ENCODE measurements around the gene SS18L1. TPM values are rescaled to one million over a fixed set of nuclear protein-coding genes. Genes with fewer than 3 reads are reported as not detected.

SS18L1 gene
- total RNA-seq, 1 experiment from 2014 or later: 17.9 TPM

DNA sequence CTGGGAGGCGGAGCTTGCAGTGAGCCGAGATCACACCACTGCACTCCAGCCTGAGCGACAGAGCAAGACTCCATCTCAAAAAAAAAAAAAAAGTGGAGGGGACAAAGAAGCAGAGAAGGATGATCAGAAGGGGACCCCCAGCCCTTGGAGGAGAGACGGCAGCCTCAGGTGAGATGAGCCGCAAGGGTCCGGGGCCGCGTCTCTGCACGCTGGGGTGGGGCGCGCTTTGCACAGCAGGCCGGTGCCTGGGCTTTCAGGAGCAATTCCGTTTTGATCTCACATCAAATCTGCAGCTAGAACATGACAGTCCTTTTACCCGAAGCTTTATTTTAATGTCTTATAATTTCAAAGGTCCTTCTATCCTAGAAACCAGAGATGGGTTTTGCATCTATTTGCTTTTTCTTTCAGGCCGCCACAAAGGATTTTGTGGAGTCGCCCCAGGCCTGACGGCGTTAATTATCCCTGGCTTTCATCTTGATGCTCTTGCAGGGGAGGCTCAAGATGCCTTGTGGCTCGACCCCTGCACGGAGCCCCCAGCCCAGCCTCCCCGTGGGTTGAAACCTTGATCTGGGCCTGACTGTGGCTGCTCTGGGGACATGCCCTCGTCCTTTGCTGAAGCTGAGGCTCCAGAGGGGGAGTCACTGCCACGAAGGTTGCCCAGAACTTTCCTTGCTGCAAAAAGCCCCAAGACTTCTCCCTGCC lies 59.3 kb downstream of the SS18L1 start:
- Histone ChIP-seq H3K27me3 (ENCODE audit: low read length) (no peaks in the 10 kb centered on the region), H2AFZ (ENCODE audit: low read length) (no peak overlapping the region), H3K27ac (ENCODE audit: low read length) (peak overlapping the region; percentile 14; the same call in 1 of the 2 replicates), H3K9me3 (ENCODE audit: low read length) (no peaks in the 10 kb centered on the region), H3K4me2 (ENCODE audit: low read length) (peak overlapping the region; percentile 33), H3K36me3 (ENCODE audit: low read depth, low read length) (peaks cover 29% of the 10 kb centered on the region), H3K4me3 (ENCODE audit: low read length) (no peak overlapping the region), H3K9ac (ENCODE audit: low read length) (no peak overlapping the region), H3K9me2 (replicated peaks; ENCODE audit: low read length) (no peaks in the 10 kb centered on the region), H3F3A (ENCODE audit: low read length, unreplicated experiment) (no peaks in the 10 kb centered on the region), H3K4me1 (ENCODE audit: insufficient read depth, low read length) (peaks cover 18% of the 10 kb centered on the region), H4K20me1 (ENCODE audit: low read length) (no peaks in the 10 kb centered on the region), H3K79me2 (ENCODE audit: low read length) (no peaks in the 10 kb centered on the region)
- DNase-seq (no peak), ATAC-seq (no peak; the same call in 1 of the 2 replicates)
- BruUV-seq (replicated peaks): TSS peak; percentile 16
- intact Hi-C loops (cut with micrococcal nuclease): no loop called here
- no peak for TF ChIP-seq EZH2phosphoT487 (IDR thresholded peaks at IDR 0.05; ENCODE audit: borderline replicate concordance, low read length)
- TF ChIP-seq EZH2 (IDR thresholded peaks at IDR 0.05; ENCODE audit: low read length, unreplicated experiment): no peak
- TF ChIP-seq, protein P1, sequence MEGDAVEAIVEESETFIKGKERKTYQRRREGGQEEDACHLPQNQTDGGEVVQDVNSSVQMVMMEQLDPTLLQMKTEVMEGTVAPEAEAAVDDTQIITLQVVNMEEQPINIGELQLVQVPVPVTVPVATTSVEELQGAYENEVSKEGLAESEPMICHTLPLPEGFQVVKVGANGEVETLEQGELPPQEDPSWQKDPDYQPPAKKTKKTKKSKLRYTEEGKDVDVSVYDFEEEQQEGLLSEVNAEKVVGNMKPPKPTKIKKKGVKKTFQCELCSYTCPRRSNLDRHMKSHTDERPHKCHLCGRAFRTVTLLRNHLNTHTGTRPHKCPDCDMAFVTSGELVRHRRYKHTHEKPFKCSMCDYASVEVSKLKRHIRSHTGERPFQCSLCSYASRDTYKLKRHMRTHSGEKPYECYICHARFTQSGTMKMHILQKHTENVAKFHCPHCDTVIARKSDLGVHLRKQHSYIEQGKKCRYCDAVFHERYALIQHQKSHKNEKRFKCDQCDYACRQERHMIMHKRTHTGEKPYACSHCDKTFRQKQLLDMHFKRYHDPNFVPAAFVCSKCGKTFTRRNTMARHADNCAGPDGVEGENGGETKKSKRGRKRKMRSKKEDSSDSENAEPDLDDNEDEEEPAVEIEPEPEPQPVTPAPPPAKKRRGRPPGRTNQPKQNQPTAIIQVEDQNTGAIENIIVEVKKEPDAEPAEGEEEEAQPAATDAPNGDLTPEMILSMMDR (conservative IDR thresholded peaks at IDR 0.05; ENCODE audit: low read depth, low read length): no peak
- ChIA-PET CTCF (no interaction called here), POLR2A (ENCODE audit: unreplicated experiment) (interaction anchor here (0.6 kb wide), 1 partner anchor 96 kb away, joined by 5 read pairs; no protein-coding TSS in a partner anchor)

- Histone ChIP-seq H3K27me3 (ENCODE audit: low read length) (no peaks in the 10 kb centered on the region), H3K36me3 (ENCODE audit: low read depth, low read length) (peaks cover 23% of the 10 kb centered on the region), H3F3A (ENCODE audit: low read length, unreplicated experiment) (no peaks in the 10 kb centered on the region), H3K4me3 (ENCODE audit: low read length) (no peak overlapping the region), H3K4me1 (ENCODE audit: insufficient read depth, low read length) (peaks cover 18% of the 10 kb centered on the region), H3K4me2 (ENCODE audit: low read length) (peak overlapping the region; percentile 33), H3K9me3 (ENCODE audit: low read length) (no peaks in the 10 kb centered on the region), H3K9me2 (replicated peaks; ENCODE audit: low read length) (no peaks in the 10 kb centered on the region), H4K20me1 (ENCODE audit: low read length) (no peaks in the 10 kb centered on the region), H3K9ac (ENCODE audit: low read length) (no peak overlapping the region), H3K27ac (ENCODE audit: low read length) (peak overlapping the region; percentile 14; the same call in 1 of the 2 replicates), H2AFZ (ENCODE audit: low read length) (no peak overlapping the region), H3K79me2 (ENCODE audit: low read length) (no peaks in the 10 kb centered on the region)
- ChIA-PET CTCF (no interaction called here), POLR2A (ENCODE audit: unreplicated experiment) (interaction anchor here (0.6 kb wide), 1 partner anchor 97 kb away, joined by 5 read pairs; no protein-coding TSS in a partner anchor)
- intact Hi-C loops (cut with micrococcal nuclease): no loop called here
- TF ChIP-seq, protein P1 (conservative IDR thresholded peaks at IDR 0.05; ENCODE audit: low read depth, low read length): no peak
- TF ChIP-seq EZH2 (IDR thresholded peaks at IDR 0.05; ENCODE audit: low read length, unreplicated experiment): no peak
- no peak for TF ChIP-seq EZH2phosphoT487 (IDR thresholded peaks at IDR 0.05; ENCODE audit: borderline replicate concordance, low read length)
- ATAC-seq (peak; percentile 79), DNase-seq (peak; percentile 63)
- no TSS peak for BruUV-seq (replicated peaks)
These were observed 59.9 kb downstream of the SS18L1 start for GRCh38 chr20:62203378-62204030.
